CD4-positive, CD25-positive, alpha-beta regulatory T cell (primary cell): ENCODE measurements around the gene AP1B1. TPM values are rescaled to one million over a fixed set of nuclear protein-coding genes. Genes with fewer than 3 reads are reported as not detected.
A peak's percentile ranks its signal among the peaks of the same experiment; 100 is the strongest.

ENCODE experiments used
- ATAC-seq, 2 donors: fragments of 150-1000 bp; cut with Tn5 transposase; one replicate each; pipeline ENCODE4 v1.10.0; 2021; ENCODE audit warnings: low read depth in 2 of 2, moderate number of reproducible peaks in 2 of 2, moderate library complexity in 1 of 2
- DNase-seq, 3 donors: peaks; one replicate each; pipeline versions ENCODE4 v3.0.0 to v3.0.0-alpha.2; 2012 to 2022; ENCODE audit warnings: mixed read lengths in 1 of 3
- H3K27ac ChIP-seq: one replicate; pipeline ENCODE4 v1.7.0; 2013; ENCODE audit warnings: mild to moderate bottlenecking, low read length; ENCODE audit not compliant: insufficient read depth, poor library complexity, severe bottlenecking
- H3K27me3 ChIP-seq: one replicate; pipeline ENCODE4 v1.7.0; 2013; ENCODE audit warnings: low read length; ENCODE audit not compliant: control insufficient read depth, insufficient read depth
- H3K36me3 ChIP-seq: one replicate; pipeline ENCODE4 v1.7.0; 2013; ENCODE audit warnings: mild to moderate bottlenecking, low read length, moderate library complexity; ENCODE audit not compliant: control insufficient read depth, insufficient read depth
- H3K4me1 ChIP-seq: 2 replicates; pipeline ENCODE4 v1.7.0; 2013; ENCODE audit warnings: mild to moderate bottlenecking, low read length; ENCODE audit not compliant: insufficient read depth, control insufficient read depth, poor library complexity, severe bottlenecking
- H3K4me3 ChIP-seq: one replicate; pipeline ENCODE4 v1.7.0; 2013; ENCODE audit warnings: low read depth, mild to moderate bottlenecking, low read length, moderate library complexity
- H3K9me3 ChIP-seq, 2 experiments: 1 replicate in 1 of 2; 2 replicates in 1 of 2; pipeline ENCODE4 v1.7.0; 2013; ENCODE audit warnings: low read length in 2 of 2, mild to moderate bottlenecking in 1 of 2, moderate library complexity in 1 of 2; ENCODE audit not compliant: control insufficient read depth in 2 of 2
- H3K27ac Mint-ChIP-seq, 3 donors: one replicate each; pipeline ENCODE4 v1.8.0; 2020 to 2022; ENCODE audit warnings: mild to moderate bottlenecking in 3 of 3, mixed read lengths in 3 of 3, moderate library complexity in 2 of 3
- H3K27me3 Mint-ChIP-seq: one replicate; pipeline ENCODE4 v1.8.0; 2022; ENCODE audit warnings: mild to moderate bottlenecking, mixed read lengths
- H3K36me3 Mint-ChIP-seq: one replicate; pipeline ENCODE4 v1.8.0; 2020; ENCODE audit warnings: mixed read lengths
- H3K4me1 Mint-ChIP-seq, 4 donors: one replicate each; pipeline ENCODE4 v1.8.0; 2020 to 2022; ENCODE audit warnings: mixed read lengths in 4 of 4, mild to moderate bottlenecking in 1 of 4
- H3K4me3 Mint-ChIP-seq, 4 donors: one replicate each; pipeline ENCODE4 v1.8.0; 2020 to 2022; ENCODE audit warnings: mild to moderate bottlenecking in 4 of 4, mixed read lengths in 4 of 4, moderate library complexity in 3 of 4
- H3K9me3 Mint-ChIP-seq, 7 donors: one replicate each; pipeline ENCODE4 v1.8.0; 2020 to 2022; ENCODE audit warnings: mixed read lengths in 7 of 7, mild to moderate bottlenecking in 3 of 7, moderate library complexity in 2 of 7
- polyA plus RNA-seq, 4 donors: library from polyadenylated mRNA; unstranded; fragments of 300-500 nt; fragmentation: Illumina TruSeq; gene quantifications; one replicate each; pipeline ENCODE4 v1.2.3, GENCODE V29; 2021
- total RNA-seq: library from RNA; stranded (reverse); gene quantifications from one replicate; pipeline ENCODE4 v1.2.3, GENCODE V29; 2022

The AP1B1 gene
- total and polyA plus RNA-seq, 5 donors from 2014 or later, result 11.7 to 40.8 (median 14.7) TPM

DNA sequence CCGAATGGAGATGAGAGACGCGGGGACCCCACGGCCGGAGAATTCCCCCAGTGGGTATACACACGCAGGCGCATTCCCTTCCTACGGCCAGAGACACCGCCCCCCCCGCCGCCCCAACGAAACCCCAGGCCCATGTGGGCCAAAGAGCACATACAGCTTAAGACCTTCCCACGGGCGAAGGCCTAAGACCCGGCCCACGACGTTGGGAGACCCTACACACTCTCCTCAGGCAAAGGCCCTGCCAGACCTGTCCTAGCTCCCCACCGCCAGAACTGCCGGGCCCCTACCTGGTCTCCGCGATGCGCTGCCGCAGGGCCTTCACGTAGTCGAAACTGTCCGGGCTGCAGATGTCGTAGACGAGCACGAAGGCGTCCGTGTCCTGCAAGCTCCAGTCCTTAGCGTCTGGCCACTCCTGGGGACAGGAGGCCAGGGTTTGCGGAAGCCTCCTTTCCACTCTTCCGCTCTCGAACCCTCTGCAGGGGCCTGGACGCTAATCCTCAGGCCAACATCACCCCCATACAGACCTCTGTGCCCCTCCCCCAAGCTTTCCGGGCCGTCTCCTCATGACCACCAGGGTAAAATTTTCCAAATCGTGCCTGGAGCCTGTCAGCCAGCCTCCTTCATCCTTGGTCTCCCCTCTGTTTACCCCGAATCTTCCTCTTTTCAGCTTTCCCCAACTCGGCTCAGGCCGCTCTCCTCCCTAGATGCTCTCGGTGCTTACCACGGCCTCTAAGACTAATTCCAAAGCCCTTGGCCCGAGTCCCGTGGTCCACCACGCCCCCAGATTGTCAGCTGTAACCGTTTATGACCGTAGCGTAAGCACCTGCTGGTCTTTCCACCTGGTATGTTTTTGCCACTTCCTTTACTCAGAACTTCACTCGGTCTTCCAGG, 74.5 kb downstream of the AP1B1 start:
- Mint-ChIP-seq H3K4me1 (peaks cover 0 to 17% (median 12%) of the 10 kb centered on the region in 4 donors), H3K27ac (no peak overlapping the region), H3K9me3 (no peaks in the 10 kb centered on the region), H3K36me3 (no peaks in the 10 kb centered on the region), H3K4me3 (peak overlapping the region in 2 of 4 donors; percentile 61 to 66), H3K27me3 (peaks cover 40% of the 10 kb centered on the region)
- ATAC-seq, result no peak
- no peak overlapping the region for H3K27ac ChIP-seq
- no peak overlapping the region for H3K4me3 ChIP-seq
- DNase-seq, result peak in 1 of 3 donors; percentile 37
- peaks cover 21% of the 10 kb centered on the region for H3K4me1 ChIP-seq
- H3K9me3 ChIP-seq, result no peaks in the 10 kb centered on the region
- H3K36me3 ChIP-seq, result no peaks in the 10 kb centered on the region
- peaks cover 7% of the 10 kb centered on the region for H3K27me3 ChIP-seq

- H3K4me1 ChIP-seq, result peaks cover 21% of the 10 kb centered on the region
- H3K9me3 ChIP-seq, result no peaks in the 10 kb centered on the region
- Mint-ChIP-seq H3K9me3 (no peaks in the 10 kb centered on the region), H3K27ac (no peak overlapping the region), H3K4me3 (no peak overlapping the region), H3K4me1 (peaks cover 0 to 17% (median 12%) of the 10 kb centered on the region in 4 donors), H3K27me3 (peaks cover 40% of the 10 kb centered on the region), H3K36me3 (no peaks in the 10 kb centered on the region)
- no peak overlapping the region for H3K4me3 ChIP-seq
- peak in 1 of 3 donors; percentile 47 for DNase-seq
- peaks cover 7% of the 10 kb centered on the region for H3K27me3 ChIP-seq
- H3K36me3 ChIP-seq, result no peaks in the 10 kb centered on the region
- ATAC-seq, result no peak
- H3K27ac ChIP-seq, result no peak overlapping the region
Observed at GRCh38 chr22:29313126-29313575, 75.2 kb downstream of the AP1B1 start.

DNA sequence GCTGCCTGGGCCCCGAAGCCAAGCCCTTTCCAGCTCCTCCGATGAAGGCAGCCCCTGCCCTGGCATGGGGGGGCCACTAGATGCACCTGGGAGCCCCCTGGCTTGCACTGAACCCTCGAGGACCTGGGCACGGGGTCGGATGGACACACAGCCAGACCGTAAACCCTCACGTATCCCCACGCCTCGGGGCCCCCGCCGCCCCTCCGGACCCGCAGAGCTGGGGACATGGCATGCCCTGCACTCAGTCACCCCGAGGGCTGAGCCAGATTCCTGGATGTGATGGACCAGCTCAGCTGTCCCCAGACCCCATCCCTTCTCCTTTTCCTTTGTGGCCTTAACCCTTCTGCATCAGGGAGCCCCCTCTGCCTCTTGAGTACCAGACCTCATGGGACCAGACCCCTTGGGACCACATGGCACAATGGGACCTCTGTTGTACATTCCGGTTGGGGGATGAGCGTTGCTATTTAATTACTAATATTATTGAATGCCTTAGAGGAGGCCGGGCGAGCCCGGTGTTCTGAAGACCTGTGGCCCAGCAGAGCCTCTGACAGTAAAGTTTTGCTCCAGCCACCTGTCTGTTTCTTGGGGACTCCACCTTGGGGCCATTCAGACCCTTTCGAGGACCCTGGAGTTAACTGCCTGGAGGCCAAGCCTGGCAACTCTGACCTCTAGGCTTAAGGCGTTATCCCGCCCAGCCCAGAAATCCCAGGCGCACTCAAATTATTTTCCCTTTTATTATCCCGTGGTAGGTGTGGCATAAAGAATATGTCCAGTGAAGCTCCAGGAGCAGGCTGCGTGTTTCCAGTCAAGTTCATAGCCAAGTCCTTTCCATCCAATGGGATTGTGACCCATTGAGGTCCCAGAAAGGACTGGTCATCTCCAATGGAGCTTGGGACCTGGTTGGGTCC, 75.9 kb downstream of the AP1B1 start:
- Histone ChIP-seq H3K9me3 (no peaks in the 10 kb centered on the region), H3K4me3 (no peak overlapping the region), H3K27ac (no peak overlapping the region), H3K4me1 (peaks cover 21% of the 10 kb centered on the region), H3K36me3 (no peaks in the 10 kb centered on the region), H3K27me3 (peaks cover 7% of the 10 kb centered on the region)
- DNase-seq (no peak), ATAC-seq (no peak)
- H3K4me3 Mint-ChIP-seq, result peak overlapping the region in 1 of 4 donors; percentile 6
- H3K27me3 Mint-ChIP-seq, result peaks cover 44% of the 10 kb centered on the region
- no peak overlapping the region for H3K27ac Mint-ChIP-seq
- peaks cover 0 to 19% (median 12%) of the 10 kb centered on the region in 4 donors for H3K4me1 Mint-ChIP-seq
- H3K36me3 Mint-ChIP-seq, result no peaks in the 10 kb centered on the region
- H3K9me3 Mint-ChIP-seq, result peaks cover 0 to 2% (median 0%) of the 10 kb centered on the region in 7 donors

DNA sequence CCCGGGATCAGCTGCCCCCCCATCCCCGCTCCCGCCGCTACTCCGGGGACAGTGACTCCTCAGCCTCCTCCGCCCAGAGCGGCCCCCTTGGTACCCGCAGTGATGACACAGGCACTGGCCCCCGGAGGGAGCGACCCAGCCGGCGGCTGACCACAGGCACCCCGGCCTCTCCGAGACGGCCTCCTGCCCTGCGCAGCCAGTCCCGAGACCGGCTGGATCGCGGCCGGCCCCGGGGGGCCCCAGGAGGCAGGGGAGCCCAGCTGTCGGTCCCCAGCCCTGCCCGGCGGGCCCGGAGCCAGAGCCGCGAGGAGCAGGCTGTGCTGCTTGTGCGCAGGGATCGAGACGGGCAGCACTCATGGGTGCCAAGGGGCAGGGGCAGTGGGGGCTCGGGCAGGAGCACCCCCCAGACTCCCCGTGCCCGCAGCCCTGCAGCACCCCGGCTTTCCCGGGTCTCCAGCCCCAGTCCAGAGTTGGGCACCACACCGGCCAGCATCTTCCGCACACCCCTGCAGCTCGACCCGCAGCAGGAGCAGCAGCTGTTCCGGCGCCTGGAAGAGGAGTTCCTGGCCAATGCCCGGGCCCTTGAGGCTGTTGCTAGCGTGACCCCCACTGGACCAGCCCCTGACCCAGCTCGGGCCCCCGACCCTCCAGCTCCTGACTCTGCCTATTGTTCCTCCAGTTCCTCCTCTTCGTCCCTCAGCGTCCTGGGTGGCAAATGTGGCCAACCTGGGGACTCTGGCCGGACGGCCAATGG, 76.7 kb downstream of the AP1B1 start:
- H3K27ac ChIP-seq, result no peak overlapping the region

GRCh38 chr22:29310863-29311339, 77.5 kb downstream of the AP1B1 start:
- DNase-seq (no peak), ATAC-seq (peak; percentile 28 to 30)
- Histone ChIP-seq H3K36me3 (no peaks in the 10 kb centered on the region), H3K4me3 (no peak overlapping the region), H3K27me3 (peaks cover 8% of the 10 kb centered on the region), H3K27ac (no peak overlapping the region), H3K4me1 (peaks cover 33% of the 10 kb centered on the region), H3K9me3 (no peaks in the 10 kb centered on the region)
- peaks cover 0 to 24% (median 10%) of the 10 kb centered on the region in 4 donors for H3K4me1 Mint-ChIP-seq
- H3K27ac Mint-ChIP-seq, result no peak overlapping the region
- peaks cover 39% of the 10 kb centered on the region for H3K27me3 Mint-ChIP-seq
- no peaks in the 10 kb centered on the region for H3K36me3 Mint-ChIP-seq
- H3K9me3 Mint-ChIP-seq, result peaks cover 0 to 4% (median 0%) of the 10 kb centered on the region in 7 donors
- H3K4me3 Mint-ChIP-seq, result no peak overlapping the region

More for the DNA sequence above, 76.7 kb downstream of the AP1B1 start:
- no peaks in the 10 kb centered on the region for H3K36me3 Mint-ChIP-seq
- H3K9me3 ChIP-seq, result no peaks in the 10 kb centered on the region
- H3K27me3 ChIP-seq, result peaks cover 7% of the 10 kb centered on the region
- ATAC-seq (no peak), DNase-seq (no peak)
- no peaks in the 10 kb centered on the region for H3K36me3 ChIP-seq
- no peak overlapping the region for H3K4me3 Mint-ChIP-seq
- peaks cover 25% of the 10 kb centered on the region for H3K4me1 ChIP-seq
- peaks cover 0 to 22% (median 10%) of the 10 kb centered on the region in 4 donors for H3K4me1 Mint-ChIP-seq
- H3K27ac Mint-ChIP-seq, result no peak overlapping the region
- H3K4me3 ChIP-seq, result no peak overlapping the region
- peaks cover 40% of the 10 kb centered on the region for H3K27me3 Mint-ChIP-seq
- H3K9me3 Mint-ChIP-seq, result peaks cover 0 to 4% (median 0%) of the 10 kb centered on the region in 7 donors

DNA sequence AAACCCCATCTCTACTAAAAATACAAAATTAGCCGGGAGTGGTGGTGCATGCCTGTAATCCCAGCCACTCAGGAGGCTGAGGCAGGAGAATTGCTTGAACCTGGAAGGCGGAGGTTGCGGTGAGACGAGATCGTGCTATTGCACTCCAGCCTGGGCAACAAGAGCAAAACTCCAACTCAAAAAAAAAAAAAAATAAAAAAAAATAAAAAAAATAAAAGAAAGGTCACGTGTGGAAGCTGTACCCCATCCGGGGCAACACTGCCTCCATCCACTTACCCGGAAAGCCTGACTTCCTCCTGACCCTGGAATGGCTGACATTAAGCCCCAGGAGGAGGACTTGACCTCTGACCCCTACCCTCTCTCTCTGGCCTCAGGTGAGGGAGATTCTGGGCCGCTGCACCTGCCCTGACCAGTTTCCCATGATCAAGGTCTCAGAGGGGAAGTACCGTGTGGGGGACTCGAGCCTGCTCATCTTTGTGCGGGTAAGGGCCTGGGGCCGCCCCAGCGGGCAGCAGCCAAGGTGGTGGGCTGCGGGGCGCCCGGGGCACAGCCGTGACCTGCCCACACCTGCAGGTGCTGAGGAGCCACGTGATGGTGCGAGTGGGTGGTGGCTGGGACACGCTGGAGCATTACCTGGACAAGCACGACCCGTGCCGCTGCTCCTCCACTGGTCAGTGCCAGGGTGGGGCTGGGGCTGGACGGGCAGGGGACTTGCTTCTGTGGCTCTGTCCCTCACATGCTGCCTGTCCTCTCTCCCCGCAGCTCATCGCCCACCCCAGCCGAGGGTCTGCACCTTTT, 78.1 kb downstream of the AP1B1 start:
- no peaks in the 10 kb centered on the region for H3K36me3 Mint-ChIP-seq
- H3K4me3 Mint-ChIP-seq, result no peak overlapping the region
- Histone ChIP-seq H3K9me3 (no peaks in the 10 kb centered on the region), H3K4me3 (no peak overlapping the region), H3K27ac (no peak overlapping the region), H3K4me1 (peaks cover 37% of the 10 kb centered on the region), H3K36me3 (no peaks in the 10 kb centered on the region), H3K27me3 (peaks cover 10% of the 10 kb centered on the region)
- peaks cover 43% of the 10 kb centered on the region for H3K27me3 Mint-ChIP-seq
- no peak overlapping the region for H3K27ac Mint-ChIP-seq
- DNase-seq (no peak), ATAC-seq (no peak)
- peaks cover 0 to 4% (median 0%) of the 10 kb centered on the region in 7 donors for H3K9me3 Mint-ChIP-seq
- peaks cover 0 to 25% (median 10%) of the 10 kb centered on the region in 4 donors for H3K4me1 Mint-ChIP-seq
